Measurements from ENCODE around the gene MED6. TPM values are rescaled to one million over a fixed set of nuclear protein-coding genes. Genes with fewer than 3 reads are reported as not detected.

MED6 gene
- total and polyA plus RNA-seq, 9 of the 15 experiments (the other 6 are each of a cell fraction or from before 2014, with no cell fraction given), result 16.9 to 52.0 (median 30.4) TPM

DNA sequence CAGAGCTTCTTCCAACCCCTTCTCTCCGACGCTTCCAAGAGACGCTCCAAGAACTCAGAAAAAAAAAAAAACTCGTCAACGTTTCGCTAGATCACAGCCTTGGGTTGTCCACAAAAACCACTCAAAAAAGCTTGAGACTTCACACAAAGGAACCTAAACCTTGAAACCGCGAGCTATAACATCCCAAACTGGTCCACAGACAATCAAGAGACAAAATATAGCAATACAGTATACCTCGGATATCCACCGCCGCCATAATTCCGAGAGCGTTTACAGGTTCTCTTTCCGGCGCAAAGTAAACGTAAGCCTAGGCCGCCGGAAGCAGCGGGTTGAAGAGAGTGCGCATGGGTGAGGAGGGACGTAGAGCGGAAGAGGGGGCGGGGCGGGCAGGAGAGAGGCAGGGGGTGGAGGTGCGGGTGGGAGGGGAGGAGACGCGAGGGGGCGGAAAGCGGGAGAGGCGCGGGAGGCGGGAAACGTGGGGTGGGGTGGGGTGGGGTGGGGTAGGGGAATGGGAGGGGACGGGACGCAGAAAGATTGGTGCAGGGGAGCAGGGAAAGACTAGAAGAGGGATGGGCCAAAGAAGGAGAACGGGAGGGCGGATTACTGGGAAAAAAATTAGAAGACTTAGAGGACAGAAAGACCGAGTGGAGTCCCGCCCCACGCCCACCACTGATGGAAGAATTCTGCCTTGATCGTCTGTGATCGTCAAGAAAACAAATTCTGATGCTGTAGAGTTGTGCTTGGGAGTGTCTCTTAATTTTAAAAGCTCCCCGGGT is at the start of gene MED6 (continued):
- TF ChIP-seq, protein P1, sequence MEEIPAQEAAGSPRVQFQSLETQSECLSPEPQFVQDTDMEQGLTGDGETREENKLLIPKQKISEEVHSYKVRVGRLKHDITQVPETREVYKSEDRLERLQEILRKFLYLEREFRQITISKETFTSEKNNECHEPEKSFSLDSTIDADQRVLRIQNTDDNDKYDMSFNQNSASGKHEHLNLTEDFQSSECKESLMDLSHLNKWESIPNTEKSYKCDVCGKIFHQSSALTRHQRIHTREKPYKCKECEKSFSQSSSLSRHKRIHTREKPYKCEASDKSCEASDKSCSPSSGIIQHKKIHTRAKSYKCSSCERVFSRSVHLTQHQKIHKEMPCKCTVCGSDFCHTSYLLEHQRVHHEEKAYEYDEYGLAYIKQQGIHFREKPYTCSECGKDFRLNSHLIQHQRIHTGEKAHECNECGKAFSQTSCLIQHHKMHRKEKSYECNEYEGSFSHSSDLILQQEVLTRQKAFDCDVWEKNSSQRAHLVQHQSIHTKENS (CRISPR knock-in tag; IDR thresholded peaks at IDR 0.05), result no peak
- TF ChIP-seq MCM5 (IDR thresholded peaks at IDR 0.05; ENCODE audit: low read depth) (no peak), XRCC4 (IDR thresholded peaks at IDR 0.05; ENCODE audit: extremely low read depth, insufficient read depth, insufficient read length) (no peak), ZNF384 (IDR thresholded peaks at IDR 0.05; ENCODE audit: low read depth, low read length) (peak; percentile 37; the same call in 1 of the 2 replicates), CEBPB (tag; IDR thresholded peaks at IDR 0.05) (no peak), THRAP3 (IDR thresholded peaks at IDR 0.05; ENCODE audit: borderline replicate concordance) (no peak), HIVEP1 (CRISPR knock-in tag; IDR thresholded peaks at IDR 0.05) (no peak), NR4A1 (CRISPR knock-in tag; IDR thresholded peaks at IDR 0.05) (no peak), NR4A1 (tag; IDR thresholded peaks at IDR 0.05) (no peak), MAFK (IDR thresholded peaks at IDR 0.05; ENCODE audit: low read length) (no peak), MAFF (IDR thresholded peaks at IDR 0.05; ENCODE audit: low read length) (no peak), SPI1 (IDR thresholded peaks at IDR 0.05; ENCODE audit: borderline replicate concordance, low read depth, low read length) (peak; percentile 21; the same call in 1 of the 2 replicates), NEUROD1 (IDR thresholded peaks at IDR 0.05; ENCODE audit: borderline replicate concordance, low read depth, low read length, partially characterized antibody) (no peak), RBM39 (optimal IDR thresholded peaks at IDR 0.05; ENCODE audit: low read depth, low read length) (no peak), SUPT5H (IDR thresholded peaks at IDR 0.05) (peak; percentile 76)
- TF ChIP-seq, protein P2, sequence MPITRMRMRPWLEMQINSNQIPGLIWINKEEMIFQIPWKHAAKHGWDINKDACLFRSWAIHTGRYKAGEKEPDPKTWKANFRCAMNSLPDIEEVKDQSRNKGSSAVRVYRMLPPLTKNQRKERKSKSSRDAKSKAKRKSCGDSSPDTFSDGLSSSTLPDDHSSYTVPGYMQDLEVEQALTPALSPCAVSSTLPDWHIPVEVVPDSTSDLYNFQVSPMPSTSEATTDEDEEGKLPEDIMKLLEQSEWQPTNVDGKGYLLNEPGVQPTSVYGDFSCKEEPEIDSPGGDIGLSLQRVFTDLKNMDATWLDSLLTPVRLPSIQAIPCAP (CRISPR knock-in tag; IDR thresholded peaks at IDR 0.05; ENCODE audit: borderline replicate concordance), result no peak
- TF ChIP-seq, protein P3, sequence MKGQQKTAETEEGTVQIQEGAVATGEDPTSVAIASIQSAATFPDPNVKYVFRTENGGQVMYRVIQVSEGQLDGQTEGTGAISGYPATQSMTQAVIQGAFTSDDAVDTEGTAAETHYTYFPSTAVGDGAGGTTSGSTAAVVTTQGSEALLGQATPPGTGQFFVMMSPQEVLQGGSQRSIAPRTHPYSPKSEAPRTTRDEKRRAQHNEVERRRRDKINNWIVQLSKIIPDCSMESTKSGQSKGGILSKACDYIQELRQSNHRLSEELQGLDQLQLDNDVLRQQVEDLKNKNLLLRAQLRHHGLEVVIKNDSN (CRISPR knock-in tag; IDR thresholded peaks at IDR 0.05), result no peak
- TF ChIP-seq, protein P4, sequence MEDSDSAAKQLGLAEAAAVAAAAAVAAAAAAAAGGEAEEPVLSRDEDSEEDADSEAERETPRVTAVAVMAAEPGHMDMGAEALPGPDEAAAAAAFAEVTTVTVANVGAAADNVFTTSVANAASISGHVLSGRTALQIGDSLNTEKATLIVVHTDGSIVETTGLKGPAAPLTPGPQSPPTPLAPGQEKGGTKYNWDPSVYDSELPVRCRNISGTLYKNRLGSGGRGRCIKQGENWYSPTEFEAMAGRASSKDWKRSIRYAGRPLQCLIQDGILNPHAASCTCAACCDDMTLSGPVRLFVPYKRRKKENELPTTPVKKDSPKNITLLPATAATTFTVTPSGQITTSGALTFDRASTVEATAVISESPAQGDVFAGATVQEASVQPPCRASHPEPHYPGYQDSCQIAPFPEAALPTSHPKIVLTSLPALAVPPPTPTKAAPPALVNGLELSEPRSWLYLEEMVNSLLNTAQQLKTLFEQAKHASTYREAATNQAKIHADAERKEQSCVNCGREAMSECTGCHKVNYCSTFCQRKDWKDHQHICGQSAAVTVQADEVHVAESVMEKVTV (CRISPR knock-in tag; IDR thresholded peaks at IDR 0.05), result no peak

All from K562 (cell line).